Stomach (tissue), 9 donors: ENCODE data around the gene ZNF318. TPM values are rescaled to one million over a fixed set of nuclear protein-coding genes. Genes with fewer than 3 reads are reported as not detected.
"Not testable (repeated sequence)": the region's sequence is repeated elsewhere in the genome, so short reads cannot be mapped to it uniquely, and the experiment has no call there.

Experiments used
- DNase-seq, 2 donors: peaks; one replicate each; pipeline versions ENCODE4 v3.0.0 to v3.0.0-alpha.2; 2013 to 2019
- H3K27ac ChIP-seq, 5 donors: fragments of 200-600 bp in 4 of 5; sonication (generic) in 4 of 5; one replicate each; pipeline ENCODE4 v1.5.1; 2013 to 2019; ENCODE audit warnings: mild to moderate bottlenecking in 1 of 5, moderate library complexity in 1 of 5
- H3K27me3 ChIP-seq, 3 donors: fragments of 200-600 bp; sonication (generic); one replicate each; pipeline ENCODE4 v1.5.1; 2017 to 2019; ENCODE audit warnings: mixed run types in 1 of 3
- H3K36me3 ChIP-seq, 4 donors: fragments of 200-600 bp; sonication (generic); 1 replicate in 3 of 4; 2 replicates in 1 of 4; pipeline ENCODE4 v1.5.1; 2016 to 2019
- H3K4me1 ChIP-seq, 4 donors: fragments of 200-600 bp; sonication (generic); one replicate each; pipeline ENCODE4 v1.5.1; 2016 to 2019
- H3K4me3 ChIP-seq, 4 donors: fragments of 200-600 bp; sonication (generic) in 3 of 4; one replicate each; pipeline ENCODE4 v1.5.1; 2016 to 2019; ENCODE audit warnings: mild to moderate bottlenecking in 1 of 4
- H3K9me3 ChIP-seq, 4 donors: fragments of 200-600 bp; sonication (generic); one replicate each; pipeline ENCODE4 v1.5.1; 2016 to 2019
- CTCF ChIP-seq, 7 experiments: fragments of 450-650 bp in 4 of 7; fragments of 200-600 bp in 3 of 7; sonication (generic) in 3 of 7; IDR thresholded peaks; one replicate each; pipeline ENCODE4 v1.5.1; 2016 to 2019; ENCODE audit warnings: antibody characterized with exemption in 7 of 7, control low read depth in 2 of 7, mild to moderate bottlenecking in 1 of 7
- EP300 ChIP-seq: sonication (generic); formaldehyde crosslinking; IDR thresholded peaks from one replicate; pipeline ENCODE4 v1.6.1; 2017; ENCODE audit warnings: antibody characterized with exemption
- POLR2A ChIP-seq, 4 donors: fragments of 450-650 bp; IDR thresholded peaks; one replicate each; pipeline ENCODE4 v1.6.1; 2016; ENCODE audit warnings: antibody characterized with exemption in 4 of 4, control low read depth in 2 of 4, mild to moderate bottlenecking in 1 of 4, moderate library complexity in 1 of 4
- POLR2AphosphoS5 ChIP-seq, 3 donors: sonication (generic); formaldehyde crosslinking; IDR thresholded peaks; one replicate each; pipeline ENCODE4 v1.6.1; 2016; ENCODE audit warnings: antibody characterized with exemption in 3 of 3
- WGBS, 5 donors: extraction: QIAGEN DNeasy Blood & Tissue Kit in 3 of 5; methylation state at CpG; one replicate each; pipeline versions ENCODE4 v1.1.5 to v1.1.7; 2013 to 2018; 5-methylcytosine and 5-hydroxymethylcytosine counted together
- intact Hi-C: fragments of 100-400 bp; cut with DNase I; formaldehyde crosslinking; loops from one replicate; pipeline ENCODE4 v1.15.1; 2023; ENCODE audit warnings: low total_unique reads
- polyA plus RNA-seq, 3 donors: library from polyadenylated mRNA; stranded (reverse); fragments of 200-250 nt; gene quantifications; one replicate each; pipeline ENCODE4 v1.2.3, GENCODE V29; 2013
- total RNA-seq, 5 donors: library from RNA; depleted of rRNA; stranded (reverse); fragments of >200 nt; gene quantifications; one replicate each; pipeline versions ENCODE4 v1.1.0 to v1.2.3, GENCODE V29; 2014 to 2016
- donor health status: healthy with polysubstance abuse.
- donor health status: Bipolar disorder and iron deficiency.
- donor health status: healthy.

The ZNF318 gene
- total and polyA plus RNA-seq, 8 donors: 2.6 to 13.3 (median 7.2) TPM

GRCh38 chr6:43373252-43373875 is 3.9 kb upstream of the ZNF318 start:
- Histone ChIP-seq H3K9me3 (no peaks in the 10 kb centered on the region), H3K4me1 (peaks cover 7 to 12% (median 9%) of the 10 kb centered on the region in 4 donors), H3K36me3 (no peaks in the 10 kb centered on the region), H3K4me3 (no peak overlapping the region), H3K27ac (no peak overlapping the region), H3K27me3 (peaks cover 0 to 1% (median 0%) of the 10 kb centered on the region in 3 donors)
- DNase-seq: no peak
- no peak for TF ChIP-seq CTCF (IDR thresholded peaks at IDR 0.05)
- TF ChIP-seq EP300: no peak
- TF ChIP-seq POLR2AphosphoS5 (IDR thresholded peaks at IDR 0.05): no peak
- no peak for TF ChIP-seq POLR2A (IDR thresholded peaks at IDR 0.05)
- 71 to 89% (median 78%) methylated on average over 5 of the region's 5 CpGs for WGBS, 5 donors
- intact Hi-C loops: no loop called here

GRCh38 chr6:43370003-43370580 is 645 bp upstream of the ZNF318 start:
- H3K9me3 ChIP-seq, H3K27me3 ChIP-seq, intact Hi-C loops, DNase-seq, H3K36me3 ChIP-seq: not testable (repeated sequence)
- WGBS, 5 donors: 39 to 45% (median 42%) methylated on average over 16 of the region's 16 CpGs
- peak overlapping the region; percentile 80 to 91 (median 88) for H3K27ac ChIP-seq
- peak in 1 of 7 experiments; percentile 1 for TF ChIP-seq CTCF (IDR thresholded peaks at IDR 0.05)
- peaks cover 20 to 34% (median 31%) of the 10 kb centered on the region in 4 donors for H3K4me1 ChIP-seq
- H3K4me3 ChIP-seq: peak overlapping the region; percentile 66 to 88 (median 86)

GRCh38 chr6:43368259-43369160 is 937 bp downstream of the ZNF318 start:
- WGBS, 5 donors: 2 to 4% (median 3%) methylated on average over 36 to 71 of the region's 71 CpGs
- Histone ChIP-seq H3K4me3 (peak overlapping the region; percentile 66 to 88 (median 86)), H3K27ac (peak overlapping the region; percentile 80 to 91 (median 88)), H3K36me3 (peaks cover 18 to 20% (median 19%) of the 10 kb centered on the region in 4 donors), H3K4me1 (peaks cover 20 to 34% (median 31%) of the 10 kb centered on the region in 4 donors), H3K9me3 (no peaks in the 10 kb centered on the region), H3K27me3 (no peaks in the 10 kb centered on the region)
- peak; percentile 37 to 78 for DNase-seq
- intact Hi-C loops: no loop called here
- no peak for TF ChIP-seq POLR2A (IDR thresholded peaks at IDR 0.05)
- no peak for TF ChIP-seq CTCF (IDR thresholded peaks at IDR 0.05)
- TF ChIP-seq POLR2AphosphoS5 (IDR thresholded peaks at IDR 0.05): no peak
- no peak for TF ChIP-seq EP300

GRCh38 chr6:43367245-43367984 is 2.0 kb downstream of the ZNF318 start:
- 84 to 89% (median 89%) methylated on average over 9 of the region's 9 CpGs for WGBS, 5 donors
- intact Hi-C loops: no loop called here
- no peak for DNase-seq
- peaks cover 20 to 31% (median 29%) of the 10 kb centered on the region in 4 donors for H3K36me3 ChIP-seq
- TF ChIP-seq CTCF (IDR thresholded peaks at IDR 0.05) (no peak), POLR2AphosphoS5 (IDR thresholded peaks at IDR 0.05) (no peak), POLR2A (IDR thresholded peaks at IDR 0.05) (no peak), EP300 (no peak)
- no peak overlapping the region for H3K27ac ChIP-seq
- no peaks in the 10 kb centered on the region for H3K27me3 ChIP-seq
- H3K4me3 ChIP-seq: peak overlapping the region in 3 of 4 donors; percentile 66 to 88 (median 87)
- peaks cover 20 to 34% (median 31%) of the 10 kb centered on the region in 4 donors for H3K4me1 ChIP-seq
- H3K9me3 ChIP-seq: no peaks in the 10 kb centered on the region
